HG03196 (cell line): ENCODE measurements around the gene EDIL3.
"Not testable (repeated sequence)": the region's sequence is repeated elsewhere in the genome, so short reads cannot be mapped to it uniquely, and the experiment has no call there.

Source experiments
- ATAC-seq: cut with Tn5 transposase; IDR thresholded peaks from one replicate; pipeline ENCODE4 v1.9.1; 2021; ENCODE audit not compliant: unreplicated experiment

Gene EDIL3

DNA sequence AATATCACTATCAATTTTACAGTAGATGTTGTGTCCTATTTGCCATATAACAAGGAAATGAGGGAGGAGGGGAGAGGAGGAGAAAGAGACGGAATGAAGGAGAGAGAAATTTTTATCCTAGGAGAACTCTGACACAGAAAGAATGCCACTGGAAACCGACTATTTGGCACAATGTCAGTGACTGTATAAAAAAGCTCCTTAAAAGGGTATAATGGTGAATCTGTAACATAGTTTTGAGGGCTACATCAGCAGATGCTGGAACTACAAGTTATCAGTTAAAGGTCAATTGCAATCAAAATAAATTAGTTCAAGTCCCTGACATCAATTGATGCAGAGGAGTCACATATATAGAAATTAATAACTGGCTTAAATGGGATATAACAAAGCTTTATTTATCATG lies 5.7 kb downstream of the EDIL3 start:
- no peak for ATAC-seq

- no peak for ATAC-seq
Measured at GRCh38 chr5:84378420-84378819, 6.3 kb downstream of the EDIL3 start.

DNA sequence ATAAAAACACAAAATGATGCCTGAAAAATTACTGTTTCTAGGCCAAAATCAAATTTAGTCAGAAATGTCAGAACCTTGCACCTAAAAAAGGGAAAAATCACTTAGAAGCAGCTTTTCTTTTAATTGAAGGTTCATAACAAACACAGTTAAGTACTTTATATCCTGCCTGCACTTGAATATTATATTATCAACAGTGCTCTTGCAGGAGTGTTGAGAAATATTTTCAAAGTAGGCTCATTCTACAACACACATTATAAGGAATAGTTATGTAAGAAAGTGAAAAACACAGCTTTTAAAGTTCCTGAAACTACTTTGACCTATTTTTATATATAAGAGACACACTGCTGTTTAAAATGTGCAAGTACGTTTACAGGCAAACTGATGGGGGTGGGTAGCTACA lies 8.3 kb downstream of the EDIL3 start:
- ATAC-seq, result no peak

DNA sequence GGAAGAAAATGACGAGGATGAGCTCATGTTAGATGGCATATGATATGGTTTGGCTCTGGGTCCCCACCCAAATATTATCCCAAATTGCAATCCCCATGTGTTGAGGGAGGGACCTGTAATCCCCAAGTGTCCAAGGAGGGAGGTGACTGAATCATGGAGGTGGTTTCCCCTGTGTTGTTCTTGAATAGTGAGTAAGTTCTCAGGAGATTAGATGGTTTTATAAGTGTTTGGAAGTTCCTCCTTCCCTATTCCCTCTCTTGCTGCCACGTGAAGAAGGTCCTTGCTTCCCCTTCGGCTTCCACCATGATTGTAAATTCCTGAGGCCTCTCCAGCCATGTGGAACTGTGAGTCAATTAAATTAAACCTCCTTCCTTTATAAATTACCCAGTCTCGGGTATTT lies 10.1 kb downstream of the EDIL3 start:
- ATAC-seq, result no peak

DNA sequence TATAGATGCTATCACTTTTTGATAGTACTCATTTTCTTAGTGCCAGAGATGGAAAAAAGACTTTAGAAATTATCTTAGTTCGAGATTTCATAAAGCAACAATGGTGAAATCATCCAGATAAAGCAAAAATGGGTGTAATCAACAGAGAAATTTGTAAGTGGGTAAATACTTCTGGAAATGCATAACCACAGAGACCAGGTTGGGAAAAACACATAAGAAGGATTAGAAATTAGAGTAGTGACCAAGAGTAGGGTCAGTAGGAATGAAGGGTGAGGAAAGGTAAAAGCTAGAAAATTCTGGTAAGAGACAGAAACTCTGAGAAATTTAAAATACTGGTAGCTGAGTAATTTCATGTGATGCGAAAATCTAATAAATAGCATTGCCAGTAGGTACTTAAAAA lies 11.2 kb downstream of the EDIL3 start:
- ATAC-seq, result no peak

GRCh38 chr5:84372066-84372695 lies 12.5 kb downstream of the EDIL3 start:
- ATAC-seq, result no peak

DNA sequence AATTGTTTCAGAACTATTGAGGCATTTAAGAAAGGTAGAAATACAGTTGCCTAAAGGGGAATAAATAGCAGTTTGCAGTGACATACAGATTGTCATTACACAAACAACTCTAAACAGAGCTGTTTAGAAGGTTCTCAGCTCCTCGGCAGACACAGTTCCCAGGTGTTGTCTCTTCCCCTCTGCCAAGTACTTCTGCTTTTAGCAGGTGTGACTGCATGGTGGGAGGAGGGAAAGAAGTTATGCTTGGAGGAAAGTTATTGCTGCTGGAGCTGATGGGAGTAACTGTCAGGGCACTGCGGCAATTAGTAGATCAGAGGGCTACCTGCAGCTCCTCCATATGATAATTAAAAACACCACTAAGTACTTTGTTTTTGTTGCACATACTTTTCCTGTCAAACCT lies 14.5 kb downstream of the EDIL3 start:
- ATAC-seq, result no peak

GRCh38 chr5:84364043-84364442 lies 20.6 kb downstream of the EDIL3 start:
- no peak for ATAC-seq

GRCh38 chr5:84362061-84362720 lies 22.5 kb downstream of the EDIL3 start:
- ATAC-seq, result no peak

DNA sequence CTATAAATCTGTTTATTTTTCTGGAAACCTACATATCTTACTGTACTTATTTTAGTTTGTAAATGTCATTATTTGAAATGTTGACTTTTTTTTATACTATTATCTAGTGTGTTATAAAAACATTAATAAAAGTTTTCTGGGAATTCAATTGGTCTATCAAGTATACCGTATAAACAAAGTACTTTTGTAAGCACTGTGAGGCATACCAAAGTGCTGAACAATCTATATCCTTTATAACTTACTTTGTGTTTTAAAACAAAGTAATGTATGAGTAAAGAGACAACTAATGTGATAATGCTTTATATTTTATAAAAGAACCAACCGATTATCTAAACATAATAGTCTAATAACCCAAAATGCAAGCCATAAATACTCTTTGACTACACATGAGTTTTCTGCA lies 23.1 kb downstream of the EDIL3 start:
- ATAC-seq, result no peak

- ATAC-seq, result no peak
Measured at GRCh38 chr5:84360056-84360455, 24.6 kb downstream of the EDIL3 start.

DNA sequence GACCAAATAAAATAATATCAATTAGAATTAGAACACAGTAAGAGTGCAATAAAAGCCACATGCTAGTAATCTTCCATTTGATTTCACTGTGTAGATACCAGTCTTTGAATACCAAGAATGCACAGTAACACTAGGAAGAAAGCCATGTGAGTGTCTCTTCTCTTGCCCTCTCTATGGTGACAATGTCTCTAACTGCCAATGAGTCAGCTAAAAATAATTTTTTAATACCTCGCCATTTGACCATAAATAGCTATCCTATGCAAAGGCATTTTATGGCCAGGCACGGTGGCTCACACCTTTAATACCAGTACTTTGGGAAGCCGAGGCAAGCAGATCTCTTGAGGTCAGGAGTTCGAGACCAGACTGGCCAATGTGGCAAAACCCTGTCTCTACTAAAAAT lies 30.6 kb downstream of the EDIL3 start:
- no peak for ATAC-seq

DNA sequence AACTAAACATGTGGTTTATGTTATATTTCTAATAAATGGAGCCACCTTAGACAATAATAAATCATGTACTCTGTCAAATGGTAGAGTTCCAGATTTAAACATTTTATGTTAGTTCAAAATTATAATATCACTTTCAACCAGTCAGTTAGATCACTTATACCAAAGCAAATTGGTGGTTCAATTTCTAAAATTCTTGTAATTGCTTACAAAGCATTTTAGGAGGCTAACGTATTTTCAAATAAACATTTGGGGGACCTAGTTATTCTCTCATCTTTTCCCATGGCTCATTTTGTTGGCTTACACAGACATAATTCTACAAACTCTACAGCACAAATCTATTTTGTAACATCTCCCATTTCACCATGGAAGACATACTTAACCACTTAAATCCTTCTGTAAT lies 39.9 kb downstream of the EDIL3 start:
- no peak for ATAC-seq

DNA sequence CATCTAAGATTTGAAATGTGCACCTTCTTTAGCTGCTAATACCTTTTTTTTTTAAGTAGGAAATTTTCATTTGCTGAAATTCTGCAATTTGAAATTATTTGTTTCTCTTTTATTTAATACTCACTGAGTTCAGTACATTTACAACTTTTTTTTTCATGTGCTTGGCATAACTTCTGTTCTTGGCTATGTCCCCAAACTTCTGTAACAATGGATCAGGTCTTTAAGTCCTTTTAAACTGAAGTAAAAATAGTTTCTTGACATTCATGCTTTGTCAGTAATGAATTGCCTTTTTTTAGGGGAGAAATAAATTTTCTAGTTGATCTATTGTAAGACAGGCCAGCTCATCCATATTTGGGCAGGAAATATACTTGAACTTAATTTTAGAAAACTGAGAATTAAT lies 41.5 kb downstream of the EDIL3 start:
- no peak for ATAC-seq

DNA sequence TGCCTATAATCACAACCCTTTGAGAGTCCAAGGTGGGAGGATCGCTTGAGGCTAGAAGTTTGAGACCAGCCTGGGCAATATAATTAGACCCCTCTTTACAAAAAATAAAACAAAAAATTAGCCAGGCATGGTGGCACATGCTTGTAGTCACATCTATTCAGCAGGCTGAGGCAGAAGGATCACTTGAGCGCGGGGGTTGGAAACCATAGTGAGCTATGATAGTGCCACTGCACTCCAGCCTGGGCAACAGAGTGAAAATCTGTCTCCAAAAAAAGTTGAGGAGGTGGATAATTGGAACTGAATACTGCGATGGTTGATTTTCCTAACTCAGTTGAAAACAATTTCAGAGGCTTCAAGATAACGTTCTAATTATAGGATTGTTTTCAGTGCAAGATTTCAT lies 52.6 kb downstream of the EDIL3 start:
- ATAC-seq, result no peak

- no peak for ATAC-seq
Measured at GRCh38 chr5:84327591-84327990, 57.1 kb downstream of the EDIL3 start.

GRCh38 chr5:84322646-84323045 lies 62.0 kb downstream of the EDIL3 start:
- no peak for ATAC-seq

GRCh38 chr5:84317826-84318225 lies 66.9 kb downstream of the EDIL3 start:
- ATAC-seq, result not testable (repeated sequence)

GRCh38 chr5:84312280-84312679 lies 72.4 kb downstream of the EDIL3 start:
- not testable (repeated sequence) for ATAC-seq

- ATAC-seq, result not testable (repeated sequence)
Measured at GRCh38 chr5:84309850-84310249, 74.8 kb downstream of the EDIL3 start.

GRCh38 chr5:84306601-84307000 lies 78.1 kb downstream of the EDIL3 start:
- no peak for ATAC-seq

DNA sequence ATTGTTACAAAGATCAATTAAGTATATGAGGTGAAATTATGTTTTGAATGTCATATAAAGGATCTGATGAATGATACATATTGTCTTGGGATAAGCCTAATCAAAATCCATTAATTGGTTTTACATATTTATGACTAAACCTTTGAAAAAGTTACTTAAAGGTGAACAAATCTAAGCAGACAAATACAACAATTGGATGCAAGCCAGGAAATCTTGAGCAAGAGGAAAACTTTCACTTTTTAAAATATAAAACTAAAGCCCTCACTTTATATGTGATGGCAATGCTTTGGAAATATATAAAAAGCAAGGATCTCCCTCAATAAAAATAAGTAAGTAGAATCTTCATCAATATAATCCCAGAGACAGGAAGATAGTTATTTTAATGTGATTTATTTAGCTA lies 80.1 kb downstream of the EDIL3 start:
- ATAC-seq, result no peak

DNA sequence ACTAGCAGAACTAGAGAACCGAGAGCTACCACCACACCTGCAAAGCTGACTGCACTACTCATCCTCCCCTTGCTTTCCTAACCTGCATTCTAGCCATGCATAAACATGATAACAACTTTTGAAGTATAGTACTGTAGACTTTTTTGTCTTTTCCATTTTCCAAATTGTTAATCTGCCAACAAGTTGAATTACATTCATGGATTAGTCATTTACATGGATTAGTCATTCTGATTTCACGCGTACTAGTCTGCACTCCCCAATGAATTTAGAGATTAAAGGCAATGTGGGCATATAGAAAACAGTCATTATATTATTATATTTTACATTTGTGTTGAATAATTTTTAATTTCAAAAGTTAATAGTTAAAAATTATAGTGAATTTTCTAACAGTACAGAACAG lies 81.4 kb downstream of the EDIL3 start:
- ATAC-seq, result no peak
